Body of pancreas (tissue), 4 donors: ENCODE results near the gene NBAS.
"Not testable (repeated sequence)": the region's sequence is repeated elsewhere in the genome, so short reads cannot be mapped to it uniquely, and the experiment has no call there.

Source experiments
- CTCF ChIP-seq, 7 experiments: fragments of 450-650 bp in 4 of 7; fragments of 200-600 bp in 3 of 7; sonication (generic) in 3 of 7; IDR thresholded peaks; one replicate each; pipeline ENCODE4 v1.5.1; 2016 to 2019; ENCODE audit warnings: antibody characterized with exemption in 7 of 7
- POLR2A ChIP-seq, 3 donors: fragments of 450-650 bp; IDR thresholded peaks; one replicate each; pipeline ENCODE4 v1.6.1; 2016; ENCODE audit warnings: antibody characterized with exemption in 3 of 3, mild to moderate bottlenecking in 2 of 3

GRCh38 chr2:15210542-15210941 is 350.6 kb downstream of the NBAS start:
- TF ChIP-seq CTCF, POLR2A (IDR thresholded peaks at IDR 0.05): not testable (repeated sequence)
